UCSD-AML1 (cell line): ENCODE measurements around the gene DFFB.
A peak's percentile ranks its signal among the peaks of the same experiment; 100 is the strongest.

Source experiments
- DNase-seq: peaks from one replicate; lab custom pipeline; 2025; ENCODE audit not compliant: unreplicated experiment; lab: John Stamatoyannopoulos, UW

Gene DFFB

DNA sequence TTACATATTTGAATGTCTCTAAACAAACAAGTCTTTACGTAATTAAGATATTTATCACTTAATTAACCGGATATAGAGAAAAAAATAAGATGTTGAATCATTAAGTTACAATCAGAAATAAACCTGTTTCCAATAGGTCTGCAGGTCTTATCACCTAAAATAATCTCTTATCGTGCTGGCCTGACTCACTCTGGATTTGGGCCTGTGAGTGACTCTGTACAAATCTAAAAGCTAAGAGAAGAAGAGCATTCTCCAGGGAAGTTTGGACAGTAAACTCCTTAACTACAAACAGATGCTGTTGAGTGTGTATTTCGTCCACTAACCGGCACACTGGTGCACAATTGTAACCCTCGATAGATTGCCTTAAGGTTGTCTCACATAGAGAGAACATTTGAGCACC, 25.6 kb upstream of the DFFB start:
- DNase-seq, result no peak

DNA sequence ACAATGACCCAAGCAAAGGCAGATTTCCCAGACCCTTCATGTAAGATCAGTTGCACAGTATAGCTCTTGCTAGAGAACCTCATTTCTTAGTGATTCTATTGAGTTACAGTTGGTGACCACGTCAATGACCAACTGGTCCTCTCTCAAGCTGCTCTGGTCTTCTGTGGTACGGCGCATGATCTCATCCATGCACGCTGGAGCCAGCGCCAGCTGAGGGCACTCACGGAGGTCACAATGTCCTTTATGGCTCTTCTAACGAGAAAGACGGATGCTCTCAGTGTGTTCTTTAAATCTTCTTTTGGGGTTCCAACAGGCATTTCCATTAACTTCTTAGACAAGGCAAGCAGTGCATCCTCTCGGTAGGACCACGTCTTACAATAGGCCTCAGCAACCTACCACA, 22.6 kb upstream of the DFFB start:
- DNase-seq, result no peak

- no peak for DNase-seq
These were observed 20.9 kb upstream of the DFFB start for GRCh38 chr1:3836421-3836820.

- DNase-seq, result no peak
These were observed 20.1 kb upstream of the DFFB start for GRCh38 chr1:3837200-3837599.

- DNase-seq, result no peak
These were observed 19.6 kb upstream of the DFFB start for GRCh38 chr1:3837685-3838084.

GRCh38 chr1:3838788-3839187, 18.5 kb upstream of the DFFB start:
- DNase-seq, result no peak

DNA sequence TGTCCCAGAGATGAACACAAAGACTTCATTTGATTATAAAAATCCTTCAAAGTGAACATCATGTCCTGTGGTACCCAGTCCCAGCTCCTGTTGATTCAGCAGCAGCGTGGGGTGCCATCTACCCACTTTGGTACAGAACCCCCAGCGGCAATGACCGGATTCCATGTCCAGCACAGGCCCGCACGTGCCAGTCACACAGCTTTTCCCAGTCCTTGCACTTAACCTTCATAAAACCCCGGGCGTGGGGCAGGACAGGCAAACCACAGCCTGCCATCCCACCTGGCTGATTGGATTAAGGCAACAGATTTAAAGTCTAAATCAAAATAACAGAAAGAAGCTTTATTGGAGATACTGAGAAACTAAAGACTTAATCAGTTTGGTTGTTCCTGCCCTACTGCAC, 15.8 kb upstream of the DFFB start:
- no peak for DNase-seq

GRCh38 chr1:3842912-3843311, 14.4 kb upstream of the DFFB start:
- DNase-seq, result no peak

- DNase-seq, result no peak
These were observed 10.7 kb upstream of the DFFB start for GRCh38 chr1:3846541-3846940.

DNA sequence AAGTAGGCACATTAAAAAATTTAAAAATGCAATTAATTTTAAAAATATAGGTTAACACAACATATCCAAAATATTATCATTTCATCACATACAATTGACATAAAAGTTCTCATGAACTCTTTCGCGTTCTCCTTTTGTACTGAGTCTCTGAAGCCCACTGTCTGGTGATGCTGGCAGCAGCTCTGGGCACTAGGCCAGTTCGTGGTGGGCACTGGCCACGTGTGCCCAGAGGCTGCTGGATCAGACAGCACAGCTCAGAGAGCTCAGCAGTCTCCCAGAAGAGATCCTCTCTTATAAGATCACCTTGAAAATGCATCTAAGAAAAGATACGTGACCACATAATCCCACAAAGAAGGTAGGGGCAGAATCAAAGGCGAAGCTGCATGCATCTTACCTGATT, 10.2 kb upstream of the DFFB start:
- DNase-seq, result no peak

- no peak for DNase-seq
These were observed 6.4 kb upstream of the DFFB start for GRCh38 chr1:3850857-3851256.

DNA sequence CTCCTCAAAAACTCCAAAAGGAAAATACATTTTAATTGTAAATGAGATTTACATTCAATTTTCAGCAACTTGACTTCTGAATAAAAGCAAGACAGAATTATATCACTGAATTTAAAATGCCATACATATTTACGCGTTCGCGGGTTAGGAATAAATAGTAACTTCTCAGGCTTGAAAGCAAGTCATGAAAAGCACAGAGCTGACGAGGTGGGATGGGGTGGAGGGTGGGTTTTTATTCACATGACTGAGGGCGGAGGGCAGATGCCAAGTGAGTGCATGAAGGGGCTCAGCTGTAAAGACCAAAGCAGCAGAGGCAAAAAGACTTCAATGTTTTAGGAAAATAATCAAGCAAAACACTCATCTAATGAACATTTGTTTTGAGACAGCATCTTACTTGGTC, 6.0 kb upstream of the DFFB start:
- DNase-seq, result no peak

DNA sequence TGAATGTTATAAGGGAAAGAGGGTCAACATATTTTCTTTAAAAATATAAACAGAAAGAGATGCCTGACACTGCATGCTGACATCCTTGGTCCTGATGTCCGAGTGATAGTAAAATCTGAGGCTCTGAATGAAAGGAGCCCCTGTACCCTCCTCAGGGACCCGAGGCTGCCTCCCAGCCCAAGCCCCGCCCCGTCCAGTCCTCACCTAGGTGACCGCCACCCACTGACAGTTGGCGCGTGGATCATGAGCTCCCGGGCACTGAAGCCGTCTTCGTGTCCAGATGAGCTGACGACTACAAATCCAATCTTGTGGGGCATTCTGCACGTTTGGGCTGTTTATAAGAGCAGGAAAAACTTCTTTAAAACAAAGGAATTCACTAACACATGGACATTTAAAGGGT, 5.2 kb upstream of the DFFB start:
- no peak for DNase-seq

DNA sequence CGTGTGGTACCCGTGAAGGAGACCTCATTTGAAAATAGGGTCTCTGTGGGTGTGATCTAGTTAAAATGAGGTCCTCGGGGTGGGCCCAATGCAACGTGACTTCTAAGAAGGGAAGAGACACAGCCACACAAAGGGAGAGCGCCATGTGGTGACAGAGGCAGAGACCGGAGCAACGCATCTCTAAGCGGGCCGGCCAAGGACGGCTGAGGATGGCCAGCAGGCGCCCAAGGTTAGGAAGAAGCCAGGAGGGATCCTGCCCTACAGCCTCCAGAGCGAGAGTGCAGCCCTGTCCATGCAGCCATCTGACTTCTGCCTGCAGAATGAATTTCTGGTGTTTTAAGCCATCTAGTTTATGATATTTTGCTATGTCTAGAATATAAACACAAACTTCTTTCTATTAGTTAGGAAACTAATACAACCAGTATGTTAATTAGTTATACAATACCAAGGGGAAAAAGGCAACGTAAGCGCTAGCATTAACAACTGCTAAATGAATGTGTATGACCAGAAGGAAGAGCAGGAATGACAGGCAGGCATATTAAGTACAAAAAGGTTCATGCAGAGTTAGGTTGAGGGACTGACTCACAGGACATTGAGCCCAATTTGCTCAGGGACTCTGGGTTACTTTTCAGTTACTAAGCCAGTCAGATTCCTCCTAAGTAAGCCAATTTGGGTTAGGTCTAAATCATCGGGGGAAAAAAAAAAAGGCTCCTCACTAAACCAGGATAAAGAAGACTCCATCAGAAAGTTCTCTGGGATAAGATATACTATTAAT, 4.4 kb upstream of the DFFB start:
- no peak for DNase-seq

- DNase-seq, result no peak
These were observed 484 bp downstream of the DFFB start for GRCh38 chr1:3857791-3858129.

DNA sequence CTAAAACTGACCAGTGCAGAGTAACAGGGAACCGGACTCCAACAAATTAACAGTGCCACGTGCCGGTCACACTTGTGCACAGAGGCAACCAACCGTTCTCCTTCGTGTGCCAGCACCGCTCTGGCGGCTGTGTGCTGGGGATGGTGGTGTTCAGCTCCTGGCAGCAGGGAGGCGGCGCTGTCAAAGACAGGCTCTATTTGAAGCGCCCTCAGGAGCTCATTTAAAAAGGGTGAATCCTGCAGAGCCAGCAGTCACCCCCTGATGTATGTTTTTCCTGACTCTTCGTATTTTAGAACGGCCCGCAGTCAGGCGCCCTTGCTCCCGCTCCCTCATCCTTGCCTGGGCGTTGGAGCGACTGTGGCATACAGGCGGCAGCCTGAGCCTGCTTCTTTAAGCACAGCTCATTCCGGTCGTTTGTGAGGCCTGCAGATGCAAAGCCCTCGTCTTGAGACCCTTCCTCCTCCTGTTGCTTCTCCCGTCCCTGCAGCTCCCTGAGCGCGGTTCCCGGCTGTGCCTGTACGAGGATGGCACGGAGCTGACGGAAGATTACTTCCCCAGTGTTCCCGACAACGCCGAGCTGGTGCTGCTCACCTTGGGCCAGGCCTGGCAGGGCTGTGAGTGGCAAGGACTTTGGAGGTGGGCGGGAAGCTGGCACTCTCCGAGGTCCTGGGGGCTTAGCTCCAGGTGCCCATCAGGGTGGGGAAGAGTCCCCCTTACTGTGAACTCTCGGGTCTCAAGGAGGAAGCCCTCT, 1.1 kb downstream of the DFFB start:
- DNase-seq, result peak; percentile 39

- no peak for DNase-seq
These were observed 6.1 kb downstream of the DFFB start for GRCh38 chr1:3863231-3863935.

DNA sequence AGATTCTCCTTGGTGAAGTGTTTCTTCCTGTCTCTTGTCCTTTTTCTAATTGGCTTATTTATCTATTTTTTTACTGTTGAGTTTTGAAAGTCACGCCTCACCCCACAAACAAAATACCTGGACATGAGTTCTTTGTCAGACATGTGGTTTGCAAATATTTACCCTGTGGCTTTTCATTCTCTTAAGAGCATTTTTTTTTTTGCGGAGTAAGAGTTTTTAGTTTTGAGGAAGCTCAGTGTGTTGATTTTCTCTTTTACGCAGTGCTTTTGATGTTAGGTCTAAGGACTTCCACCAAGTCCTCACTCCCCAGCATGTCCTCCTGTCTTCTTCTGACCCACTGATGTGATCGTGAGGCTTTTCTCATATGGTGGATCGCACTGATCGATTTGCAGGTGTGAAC, 7.6 kb downstream of the DFFB start:
- DNase-seq, result no peak

- DNase-seq, result no peak
These were observed 8.4 kb downstream of the DFFB start for GRCh38 chr1:3865606-3866160.

GRCh38 chr1:3868464-3869006, 11.3 kb downstream of the DFFB start:
- no peak for DNase-seq

- no peak for DNase-seq
These were observed 12.6 kb downstream of the DFFB start for GRCh38 chr1:3869751-3870301.
